Gastrocnemius medialis (tissue), 4 donors: ENCODE data around the gene ARHGEF7. TPM values are rescaled to one million over a fixed set of nuclear protein-coding genes. Genes with fewer than 3 reads are reported as not detected.

ENCODE experiments used
- ATAC-seq, 2 donors: fragments of 150-250 bp; one replicate each; pipeline ENCODE4 v1.9.1; 2016
- DNase-seq, 2 donors: peaks; one replicate each; pipeline ENCODE4 v3.0.0-alpha.2; 2019
- H3K27ac ChIP-seq, 4 donors: fragments of 200-600 bp; sonication (generic); 1 replicate in 1 of 4; 2 replicates in 3 of 4; pipeline ENCODE4 v1.5.1; 2016 to 2018; ENCODE audit warnings: mild to moderate bottlenecking in 2 of 4, moderate library complexity in 1 of 4
- H3K27me3 ChIP-seq, 3 donors: fragments of 200-600 bp; sonication (generic) in 2 of 3; 1 replicate in 1 of 3; 2 replicates in 2 of 3; pipeline versions ENCODE4 v1.5.1 to v1.6.0; 2016 to 2019; ENCODE audit warnings: mild to moderate bottlenecking in 1 of 3, moderate library complexity in 1 of 3
- H3K36me3 ChIP-seq, 2 donors: fragments of 200-600 bp; sonication (generic) in 1 of 2; one replicate each; pipeline ENCODE4 v1.5.1; 2017 to 2018
- H3K4me1 ChIP-seq, 2 donors: fragments of 200-600 bp; sonication (generic) in 1 of 2; one replicate each; pipeline ENCODE4 v1.5.1; 2016 to 2017; ENCODE audit warnings: mild to moderate bottlenecking in 2 of 2
- H3K4me3 ChIP-seq, 4 donors: fragments of 200-600 bp; sonication (generic) in 3 of 4; 1 replicate in 1 of 4; 2 replicates in 3 of 4; pipeline ENCODE4 v1.5.1; 2016 to 2019; ENCODE audit warnings: mild to moderate bottlenecking in 2 of 4
- H3K9me3 ChIP-seq, 3 donors: fragments of 200-600 bp; sonication (generic) in 2 of 3; 1 replicate in 1 of 3; 2 replicates in 2 of 3; pipeline ENCODE4 v1.5.1; 2016 to 2019
- CTCF ChIP-seq, 5 experiments: fragments of 450-650 bp in 3 of 5; fragments of 200-600 bp in 2 of 5; sonication (generic) in 2 of 5; IDR thresholded peaks in 4 of 5; conservative IDR thresholded peaks in 1 of 5; 1 replicate in 4 of 5; 2 replicates in 1 of 5; pipeline ENCODE4 v1.5.1; 2016 to 2019; ENCODE audit warnings: antibody characterized with exemption in 5 of 5, mild to moderate bottlenecking in 3 of 5, moderate library complexity in 3 of 5
- POLR2A ChIP-seq, 2 donors: fragments of 450-650 bp; IDR thresholded peaks; one replicate each; pipeline ENCODE4 v1.6.1; 2017; ENCODE audit warnings: antibody characterized with exemption in 2 of 2, mild to moderate bottlenecking in 2 of 2, moderate library complexity in 2 of 2
- in situ Hi-C, 4 donors: fragments of 200-750 bp; cut with MboI; loops; one replicate each; pipeline versions ENCODE4 v1.15.0 to v1.8.0; 2017; ENCODE audit warnings: low sequenced_read_pairs in 4 of 4
- intact Hi-C: fragments of 100-400 bp; cut with DNase I; formaldehyde crosslinking; loops from one replicate; pipeline ENCODE4 v1.15.1; 2023; ENCODE audit warnings: low total_unique reads
- total RNA-seq, 4 donors: library from RNA; depleted of rRNA; stranded (reverse); fragments of >200 nt; gene quantifications; one replicate each; pipeline versions ENCODE4 v1.1.0 to v1.2.3, GENCODE V29; 2016

ARHGEF7 gene
- total RNA-seq, 4 donors from 2014 or later, result 24.5 to 56.9 (median 31.3) TPM

- ATAC-seq, result no peak
- Histone ChIP-seq H3K27me3 (no peaks in the 10 kb centered on the region), H3K4me3 (no peak overlapping the region), H3K36me3 (no peaks in the 10 kb centered on the region), H3K27ac (no peak overlapping the region), H3K4me1 (no peaks in the 10 kb centered on the region), H3K9me3 (no peaks in the 10 kb centered on the region)
- in situ Hi-C loops, result no loop called here
- intact Hi-C loops, result no loop called here
- no peak for TF ChIP-seq POLR2A (IDR thresholded peaks at IDR 0.05)
- TF ChIP-seq CTCF (IDR thresholded peaks at IDR 0.05 in 4 of 5, conservative IDR thresholded peaks at IDR 0.05 in 1 of 5), result no peak
- no peak for DNase-seq
Observed at GRCh38 chr13:111326621-111326965, 211.5 kb downstream of the ARHGEF7 start.

GRCh38 chr13:111326981-111327642 lies 212.0 kb downstream of the ARHGEF7 start:
- no peak for ATAC-seq
- in situ Hi-C loops, result no loop called here
- no peaks in the 10 kb centered on the region for H3K36me3 ChIP-seq

GRCh38 chr13:111327730-111328573 lies 212.8 kb downstream of the ARHGEF7 start:
- DNase-seq, result no peak
- Histone ChIP-seq H3K27ac (no peak overlapping the region), H3K9me3 (no peaks in the 10 kb centered on the region), H3K4me1 (no peaks in the 10 kb centered on the region), H3K36me3 (no peaks in the 10 kb centered on the region), H3K27me3 (no peaks in the 10 kb centered on the region), H3K4me3 (no peak overlapping the region)
- no peak for ATAC-seq
- TF ChIP-seq POLR2A (IDR thresholded peaks at IDR 0.05) (no peak), CTCF (IDR thresholded peaks at IDR 0.05 in 4 of 5, conservative IDR thresholded peaks at IDR 0.05 in 1 of 5) (no peak)
- in situ Hi-C loops (no loop called here), intact Hi-C loops (no loop called here)

More at GRCh38 chr13:111326981-111327642, 212.0 kb downstream of the ARHGEF7 start:
- no peaks in the 10 kb centered on the region for H3K27me3 ChIP-seq
- no peak overlapping the region for H3K4me3 ChIP-seq
- H3K27ac ChIP-seq, result no peak overlapping the region
- intact Hi-C loops, result no loop called here
- H3K9me3 ChIP-seq, result no peaks in the 10 kb centered on the region
- TF ChIP-seq POLR2A (IDR thresholded peaks at IDR 0.05), result no peak
- TF ChIP-seq CTCF (IDR thresholded peaks at IDR 0.05 in 4 of 5, conservative IDR thresholded peaks at IDR 0.05 in 1 of 5), result no peak
- no peak for DNase-seq
- no peaks in the 10 kb centered on the region for H3K4me1 ChIP-seq

- intact Hi-C loops, result no loop called here
- H3K4me3 ChIP-seq, result no peak overlapping the region
- H3K4me1 ChIP-seq, result no peaks in the 10 kb centered on the region
- ATAC-seq (no peak), DNase-seq (no peak)
- no peaks in the 10 kb centered on the region for H3K9me3 ChIP-seq
- no peaks in the 10 kb centered on the region for H3K27me3 ChIP-seq
- in situ Hi-C loops, result no loop called here
- TF ChIP-seq CTCF (IDR thresholded peaks at IDR 0.05 in 4 of 5, conservative IDR thresholded peaks at IDR 0.05 in 1 of 5), result no peak
- TF ChIP-seq POLR2A (IDR thresholded peaks at IDR 0.05), result no peak
- H3K36me3 ChIP-seq, result no peaks in the 10 kb centered on the region
- no peak overlapping the region for H3K27ac ChIP-seq
Observed at GRCh38 chr13:111328574-111329410, 213.7 kb downstream of the ARHGEF7 start.
